Measurements from ENCODE around the gene CHST8.

CHST8 gene

DNA sequence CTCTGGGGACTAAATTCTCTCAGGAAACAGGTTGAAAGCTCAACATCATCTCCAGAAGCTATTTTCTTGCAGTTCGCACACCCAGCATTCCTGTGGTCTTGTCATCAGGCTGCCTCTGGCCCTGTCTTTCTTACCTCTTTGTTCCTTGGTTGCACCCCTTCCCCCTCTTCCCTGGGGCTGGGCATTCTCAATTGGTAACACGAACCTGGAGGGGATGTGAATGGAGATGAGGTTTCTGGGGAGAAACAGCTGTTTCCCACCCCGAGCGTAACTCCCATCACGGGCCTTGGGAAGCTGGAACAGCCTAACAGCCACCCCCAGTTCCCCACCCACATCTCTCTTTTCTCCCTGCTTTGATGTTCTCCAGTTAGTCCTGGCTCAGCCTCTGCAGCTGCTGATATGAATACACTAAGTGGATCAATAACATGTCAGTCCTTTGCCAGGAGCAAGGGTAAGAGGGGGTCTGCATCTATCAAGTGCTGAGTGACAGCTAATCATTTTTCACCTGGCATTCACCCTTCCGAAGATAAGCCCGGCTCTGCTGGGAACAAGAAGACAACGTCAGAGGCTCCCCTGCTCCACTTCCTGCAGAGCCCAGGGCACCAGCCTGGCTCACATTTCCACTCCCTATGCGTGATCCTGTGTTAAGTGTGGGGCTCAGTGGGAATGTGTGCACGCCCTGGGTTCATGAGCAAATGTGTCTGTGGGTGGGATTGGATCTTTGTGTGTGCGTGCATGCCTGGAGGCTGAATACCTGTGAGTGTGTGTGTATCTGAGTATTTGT lies 100.9 kb downstream of the CHST8 start:
- Mint-ChIP-seq H3K36me3 (ENCODE audit: low read depth) (no peaks in the 10 kb centered on the region), H3K27ac (no peak overlapping the region), H3K4me3 (no peak overlapping the region), H3K27me3 (ENCODE audit: low read depth) (no peaks in the 10 kb centered on the region), H3K4me1 (ENCODE audit: low read depth) (no peaks in the 10 kb centered on the region), H3K9me3 (no peaks in the 10 kb centered on the region)
- DNase-seq (ENCODE audit: low spot score), result no peak

DNA sequence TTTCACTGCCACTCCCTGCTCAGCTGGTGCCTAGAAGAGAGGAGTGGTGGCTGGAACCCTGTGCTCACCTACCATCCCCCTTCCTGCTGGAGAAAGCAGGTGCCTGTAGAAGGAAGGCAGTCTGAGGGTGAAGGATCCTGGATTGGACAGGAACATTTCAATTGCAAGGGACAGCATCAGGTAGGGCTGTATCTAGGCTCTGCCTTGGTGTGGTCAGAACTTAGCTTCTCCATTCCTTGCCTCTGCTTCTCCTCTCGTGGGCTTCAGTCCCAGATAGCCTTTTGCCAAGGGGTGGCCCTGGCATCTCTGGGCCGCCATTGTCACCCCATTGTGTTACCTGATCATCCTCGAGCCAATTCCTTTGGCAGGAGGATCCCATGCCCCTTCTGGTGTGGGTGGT lies 101.8 kb downstream of the CHST8 start:
- Mint-ChIP-seq H3K36me3 (ENCODE audit: low read depth) (no peaks in the 10 kb centered on the region), H3K27me3 (ENCODE audit: low read depth) (no peaks in the 10 kb centered on the region), H3K9me3 (no peaks in the 10 kb centered on the region), H3K4me1 (ENCODE audit: low read depth) (no peaks in the 10 kb centered on the region), H3K4me3 (no peak overlapping the region), H3K27ac (no peak overlapping the region)
- DNase-seq (ENCODE audit: low spot score), result no peak

GRCh38 chr19:33724021-33724720 lies 102.4 kb downstream of the CHST8 start:
- H3K4me1 Mint-ChIP-seq (ENCODE audit: low read depth), result no peaks in the 10 kb centered on the region
- H3K36me3 Mint-ChIP-seq (ENCODE audit: low read depth), result no peaks in the 10 kb centered on the region
- no peak overlapping the region for H3K27ac Mint-ChIP-seq
- H3K27me3 Mint-ChIP-seq (ENCODE audit: low read depth), result no peaks in the 10 kb centered on the region
- no peaks in the 10 kb centered on the region for H3K9me3 Mint-ChIP-seq
- H3K4me3 Mint-ChIP-seq, result no peak overlapping the region
- DNase-seq (ENCODE audit: low spot score), result no peak

DNA sequence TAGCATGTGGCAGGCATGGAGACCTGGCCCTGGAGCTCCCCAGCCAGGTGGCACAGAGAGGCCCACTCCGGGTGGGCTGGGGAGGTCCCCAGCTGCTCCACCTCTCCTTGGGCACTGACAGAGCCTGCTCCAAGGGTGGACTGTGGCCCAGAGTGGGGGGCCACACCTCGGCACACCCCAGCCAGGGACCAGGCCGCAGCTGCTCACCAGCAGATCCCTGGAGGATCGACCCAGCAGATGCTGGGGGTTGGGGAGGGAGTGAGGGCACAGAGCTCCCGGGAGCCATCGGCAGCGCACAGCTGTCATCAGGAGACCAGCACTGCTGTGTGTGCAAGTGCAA lies 102.9 kb downstream of the CHST8 start:
- DNase-seq (ENCODE audit: low spot score), result no peak
- no peaks in the 10 kb centered on the region for H3K9me3 Mint-ChIP-seq
- H3K4me3 Mint-ChIP-seq, result no peak overlapping the region
- H3K4me1 Mint-ChIP-seq (ENCODE audit: low read depth), result no peaks in the 10 kb centered on the region
- H3K36me3 Mint-ChIP-seq (ENCODE audit: low read depth), result no peaks in the 10 kb centered on the region
- no peaks in the 10 kb centered on the region for H3K27me3 Mint-ChIP-seq (ENCODE audit: low read depth)
- no peak overlapping the region for H3K27ac Mint-ChIP-seq

DNA sequence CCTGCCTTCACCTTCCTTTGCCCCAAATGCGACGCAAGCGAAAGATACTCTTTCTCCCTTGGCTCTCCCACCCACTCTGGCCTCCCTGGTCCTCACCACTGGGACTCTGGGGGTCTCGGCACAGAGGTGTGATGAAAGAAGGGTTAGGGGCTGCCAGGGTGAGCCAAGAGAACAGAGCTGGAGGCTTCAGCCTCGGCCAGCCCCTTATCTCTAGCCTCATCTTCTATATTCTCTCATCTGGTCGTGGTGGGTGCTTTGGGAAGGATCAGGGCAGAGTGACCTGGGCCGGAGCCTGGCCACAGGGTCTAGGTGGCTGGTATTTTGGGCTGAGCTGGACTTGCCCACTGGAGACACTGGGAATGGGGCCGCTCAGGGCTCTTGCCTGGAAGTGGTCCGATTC lies 103.8 kb downstream of the CHST8 start:
- no peaks in the 10 kb centered on the region for H3K36me3 Mint-ChIP-seq (ENCODE audit: low read depth)
- H3K9me3 Mint-ChIP-seq, result no peaks in the 10 kb centered on the region
- no peaks in the 10 kb centered on the region for H3K4me1 Mint-ChIP-seq (ENCODE audit: low read depth)
- H3K27ac Mint-ChIP-seq, result no peak overlapping the region
- H3K27me3 Mint-ChIP-seq (ENCODE audit: low read depth), result no peaks in the 10 kb centered on the region
- no peak for DNase-seq (ENCODE audit: low spot score)
- H3K4me3 Mint-ChIP-seq, result no peak overlapping the region

GRCh38 chr19:33726756-33727155 lies 105.0 kb downstream of the CHST8 start:
- Mint-ChIP-seq H3K4me3 (no peak overlapping the region), H3K27me3 (ENCODE audit: low read depth) (no peaks in the 10 kb centered on the region), H3K36me3 (ENCODE audit: low read depth) (no peaks in the 10 kb centered on the region), H3K9me3 (no peaks in the 10 kb centered on the region), H3K4me1 (ENCODE audit: low read depth) (no peaks in the 10 kb centered on the region), H3K27ac (no peak overlapping the region)
- DNase-seq (ENCODE audit: low spot score), result no peak

- no peak for DNase-seq (ENCODE audit: low spot score)
Observed at GRCh38 chr19:33727331-33727998, 105.7 kb downstream of the CHST8 start.

GRCh38 chr19:33728141-33728540 lies 106.4 kb downstream of the CHST8 start:
- Mint-ChIP-seq H3K27ac (no peak overlapping the region), H3K36me3 (ENCODE audit: low read depth) (no peaks in the 10 kb centered on the region), H3K4me1 (ENCODE audit: low read depth) (no peaks in the 10 kb centered on the region), H3K4me3 (no peak overlapping the region), H3K27me3 (ENCODE audit: low read depth) (no peaks in the 10 kb centered on the region), H3K9me3 (no peaks in the 10 kb centered on the region)
- DNase-seq (ENCODE audit: low spot score), result no peak

More at GRCh38 chr19:33727331-33727998, 105.7 kb downstream of the CHST8 start:
- Mint-ChIP-seq H3K4me3 (no peak overlapping the region), H3K27ac (no peak overlapping the region), H3K27me3 (ENCODE audit: low read depth) (no peaks in the 10 kb centered on the region), H3K4me1 (ENCODE audit: low read depth) (no peaks in the 10 kb centered on the region), H3K36me3 (ENCODE audit: low read depth) (no peaks in the 10 kb centered on the region), H3K9me3 (no peaks in the 10 kb centered on the region)

- Mint-ChIP-seq H3K27me3 (ENCODE audit: low read depth) (no peaks in the 10 kb centered on the region), H3K4me3 (no peak overlapping the region), H3K36me3 (ENCODE audit: low read depth) (no peaks in the 10 kb centered on the region)
Observed at GRCh38 chr19:33730858-33731607, 109.3 kb downstream of the CHST8 start.

GRCh38 chr19:33731881-33732280 lies 110.1 kb downstream of the CHST8 start:
- no peaks in the 10 kb centered on the region for H3K4me1 Mint-ChIP-seq (ENCODE audit: low read depth)
- H3K27ac Mint-ChIP-seq, result no peak overlapping the region
- no peaks in the 10 kb centered on the region for H3K9me3 Mint-ChIP-seq
- no peaks in the 10 kb centered on the region for H3K27me3 Mint-ChIP-seq (ENCODE audit: low read depth)
- no peaks in the 10 kb centered on the region for H3K36me3 Mint-ChIP-seq (ENCODE audit: low read depth)
- no peak overlapping the region for H3K4me3 Mint-ChIP-seq
- no peak for DNase-seq (ENCODE audit: low spot score)

More at GRCh38 chr19:33730858-33731607, 109.3 kb downstream of the CHST8 start:
- Mint-ChIP-seq H3K9me3 (no peaks in the 10 kb centered on the region), H3K27ac (no peak overlapping the region), H3K4me1 (ENCODE audit: low read depth) (no peaks in the 10 kb centered on the region)
- DNase-seq (ENCODE audit: low spot score), result no peak

- Mint-ChIP-seq H3K4me3 (no peak overlapping the region), H3K4me1 (ENCODE audit: low read depth) (no peaks in the 10 kb centered on the region), H3K9me3 (no peaks in the 10 kb centered on the region), H3K27me3 (ENCODE audit: low read depth) (no peaks in the 10 kb centered on the region), H3K36me3 (ENCODE audit: low read depth) (no peaks in the 10 kb centered on the region), H3K27ac (no peak overlapping the region)
- DNase-seq (ENCODE audit: low spot score), result no peak
Observed at GRCh38 chr19:33734913-33735312, 113.2 kb downstream of the CHST8 start.

DNA sequence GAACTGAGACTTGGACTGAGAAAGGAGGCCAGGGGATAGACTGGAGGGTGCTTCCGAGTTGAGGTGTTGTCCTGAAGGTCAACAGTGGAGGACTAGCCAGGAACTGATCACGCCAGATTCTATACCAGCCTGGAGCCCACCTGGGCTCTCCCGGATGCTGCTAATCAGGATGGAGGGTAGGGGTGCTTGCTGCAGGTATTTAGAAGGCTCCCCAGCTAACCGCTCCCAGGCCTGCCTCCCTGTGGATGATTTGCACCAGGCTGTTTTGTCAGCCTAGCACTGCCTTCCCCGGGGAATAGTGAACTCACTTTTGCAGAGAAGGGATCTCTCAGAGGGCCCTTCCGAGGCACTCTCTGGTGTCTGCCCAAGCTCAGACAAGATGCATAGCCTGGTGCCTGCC lies 114.4 kb downstream of the CHST8 start:
- no peaks in the 10 kb centered on the region for H3K9me3 Mint-ChIP-seq
- H3K36me3 Mint-ChIP-seq (ENCODE audit: low read depth), result no peaks in the 10 kb centered on the region
- no peaks in the 10 kb centered on the region for H3K27me3 Mint-ChIP-seq (ENCODE audit: low read depth)
- no peaks in the 10 kb centered on the region for H3K4me1 Mint-ChIP-seq (ENCODE audit: low read depth)
- H3K4me3 Mint-ChIP-seq, result no peak overlapping the region
- DNase-seq (ENCODE audit: low spot score), result no peak
- no peak overlapping the region for H3K27ac Mint-ChIP-seq

DNA sequence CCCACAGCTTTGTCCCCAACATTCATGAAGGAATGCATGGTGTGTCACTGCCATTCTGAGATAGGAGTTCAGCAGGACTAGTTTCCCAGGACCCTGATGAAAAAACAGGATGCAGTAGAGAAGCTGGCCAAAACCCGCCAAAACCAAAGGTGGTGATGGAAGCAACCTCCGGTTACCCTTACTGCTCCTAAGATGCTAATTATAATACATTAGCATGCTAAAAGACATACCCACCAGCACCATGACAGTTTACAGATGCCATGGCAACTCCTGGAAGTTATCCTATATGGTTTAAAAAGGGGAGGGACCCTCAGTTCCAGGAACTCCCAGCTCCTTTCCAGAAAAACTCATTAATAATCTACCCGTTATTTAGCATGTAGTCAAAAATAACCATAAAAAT lies 115.0 kb downstream of the CHST8 start:
- H3K9me3 Mint-ChIP-seq, result no peaks in the 10 kb centered on the region
- H3K4me3 Mint-ChIP-seq, result no peak overlapping the region
- no peaks in the 10 kb centered on the region for H3K4me1 Mint-ChIP-seq (ENCODE audit: low read depth)
- H3K36me3 Mint-ChIP-seq (ENCODE audit: low read depth), result no peaks in the 10 kb centered on the region
- DNase-seq (ENCODE audit: low spot score), result no peak
- H3K27me3 Mint-ChIP-seq (ENCODE audit: low read depth), result no peaks in the 10 kb centered on the region
- no peak overlapping the region for H3K27ac Mint-ChIP-seq
